NCI-H1436 treated with DMSO at 0.1 percent for 48 hours (cell line): ENCODE data around the gene PIGA.

Source experiments
- DNase-seq: peaks from one replicate; lab custom pipeline; 2025; lab: John Stamatoyannopoulos, UW

The PIGA gene

DNA sequence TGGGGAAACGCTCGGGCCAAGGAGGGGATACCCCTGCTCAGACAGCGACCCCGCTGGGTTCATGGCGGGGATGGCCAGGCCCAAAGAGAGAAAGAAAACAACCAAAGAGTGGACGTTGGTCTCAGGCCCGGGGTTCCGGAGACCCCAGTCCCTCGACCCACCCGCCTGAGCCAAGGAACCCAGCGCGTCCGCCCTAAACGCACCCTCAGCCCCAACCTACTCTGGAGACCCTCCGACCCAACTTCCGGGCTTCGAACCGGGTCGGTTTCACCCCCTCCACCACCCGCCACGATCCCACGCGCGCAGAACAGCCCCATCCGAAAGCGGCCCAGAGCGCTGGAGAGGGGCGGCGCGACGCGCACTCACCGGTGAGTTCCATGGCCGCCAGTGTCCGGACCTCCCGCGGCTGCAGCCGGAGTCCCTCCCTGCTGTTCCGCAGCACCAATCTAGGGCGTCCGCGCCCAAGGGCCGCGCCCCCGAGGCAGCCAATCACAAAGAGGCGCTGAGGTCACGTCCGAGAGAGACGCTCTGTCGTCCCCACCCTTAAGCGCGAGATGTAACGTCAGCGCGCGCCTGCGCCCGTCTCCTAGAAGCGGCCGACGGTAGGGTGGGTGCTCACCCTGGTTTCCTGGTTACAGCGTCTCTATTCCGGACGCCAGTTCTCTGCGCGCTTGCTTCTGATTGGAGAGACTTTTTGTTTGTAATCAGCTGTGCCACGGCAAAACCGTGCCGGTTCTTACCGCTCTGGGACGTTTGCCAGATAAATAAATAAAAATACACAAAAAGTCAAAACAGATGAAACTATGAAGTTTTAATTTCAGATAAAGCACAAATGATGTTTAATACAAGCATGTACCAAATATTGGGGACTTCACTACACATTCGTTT lies at the start of gene PIGA:
PIGA (minus strand) TSS at position 389 of the 888 bp plus-strand sequence. CDS start 3,593 bp downstream, outside the sequence.
- DNase-seq = peak; percentile 75

DNA sequence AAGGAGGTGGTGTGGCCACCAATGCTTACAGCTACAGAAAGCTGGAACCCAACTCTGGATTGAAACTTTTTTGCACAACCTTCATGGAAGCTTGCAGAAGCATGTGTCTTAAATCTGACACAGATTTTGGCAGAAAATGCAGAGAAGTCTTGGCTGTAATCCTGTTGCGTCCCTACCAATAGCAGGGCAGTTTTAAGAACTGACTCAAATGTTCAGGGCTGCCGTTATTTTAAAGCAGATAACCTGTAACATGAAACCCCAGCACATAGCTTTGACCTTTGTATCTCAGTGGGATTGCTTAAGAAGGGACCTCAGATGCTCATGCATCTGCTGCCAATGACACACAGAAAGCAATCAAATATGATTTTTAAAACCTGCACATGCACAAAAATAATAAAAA lies 49.0 kb upstream of the PIGA start, which contains the start of gene VEGFD:
VEGFD (minus strand) TSS at position 110 of the 400 bp plus-strand sequence. CDS start 467 bp downstream, outside the sequence.
- no peak for DNase-seq

DNA sequence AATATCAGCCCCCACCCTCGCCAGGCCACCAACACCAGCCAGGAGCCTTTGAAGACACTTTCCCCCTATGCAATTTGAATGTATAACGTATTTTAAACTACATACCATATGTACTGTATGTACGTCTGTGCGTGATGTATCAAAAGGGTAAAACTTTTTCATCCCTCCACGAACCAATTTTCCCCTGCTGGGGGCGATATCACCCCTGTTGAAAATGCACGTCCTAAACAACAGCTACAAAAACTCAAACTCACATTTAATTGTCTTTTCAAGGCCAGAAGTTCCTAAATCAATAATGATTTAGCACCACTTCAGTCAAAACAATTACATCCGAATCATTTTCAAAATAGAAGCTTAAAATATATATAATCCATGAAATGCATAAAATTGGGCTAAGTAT lies 47.5 kb upstream of the PIGA start:
- DNase-seq = no peak

- DNase-seq = no peak
Measured at GRCh38 chrX:15376956-15377355, 41.6 kb upstream of the PIGA start.

- no peak for DNase-seq
Measured at GRCh38 chrX:15373976-15374375, 38.7 kb upstream of the PIGA start.

DNA sequence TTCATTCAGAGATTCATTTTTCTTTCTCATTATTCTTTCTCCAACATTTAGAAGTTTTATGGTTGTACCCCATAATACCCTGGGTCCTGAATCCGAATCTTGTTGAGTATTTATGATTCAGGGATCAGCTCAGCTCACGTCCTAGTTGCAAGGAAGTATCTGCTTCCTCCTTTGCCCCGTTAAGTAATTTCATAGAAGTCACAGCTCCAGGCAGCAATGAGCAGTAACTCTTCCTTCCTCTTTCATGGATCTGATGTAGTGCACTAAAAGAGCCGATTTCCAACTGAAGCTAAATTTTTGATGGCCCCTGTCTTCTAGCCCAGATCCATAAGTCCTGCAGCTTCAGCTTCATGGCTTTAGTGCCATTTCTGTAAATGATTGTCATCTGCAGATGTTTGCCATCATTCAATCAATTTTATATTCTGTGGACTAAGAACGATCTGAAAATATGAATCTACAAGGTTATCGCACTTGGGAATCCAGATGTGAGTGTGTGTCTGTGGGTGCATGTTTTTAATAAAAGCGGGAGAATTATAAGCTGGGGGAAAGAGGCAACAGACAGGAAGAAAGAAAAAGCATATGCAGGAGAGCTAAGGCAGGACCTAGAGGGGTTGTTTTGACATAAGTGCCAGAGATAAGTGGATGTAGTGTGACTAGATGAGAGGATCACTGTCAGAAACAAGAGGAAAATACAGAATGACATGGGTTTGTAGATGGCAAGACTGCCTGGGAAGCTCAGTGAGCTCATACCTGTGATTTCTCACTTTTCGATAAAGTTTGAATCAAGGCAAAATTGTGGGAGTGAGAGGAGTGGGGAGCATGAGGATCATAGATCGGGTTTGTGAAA lies 31.4 kb upstream of the PIGA start:
- no peak for DNase-seq

- DNase-seq = no peak
Measured at GRCh38 chrX:15359701-15360100, 24.4 kb upstream of the PIGA start.

DNA sequence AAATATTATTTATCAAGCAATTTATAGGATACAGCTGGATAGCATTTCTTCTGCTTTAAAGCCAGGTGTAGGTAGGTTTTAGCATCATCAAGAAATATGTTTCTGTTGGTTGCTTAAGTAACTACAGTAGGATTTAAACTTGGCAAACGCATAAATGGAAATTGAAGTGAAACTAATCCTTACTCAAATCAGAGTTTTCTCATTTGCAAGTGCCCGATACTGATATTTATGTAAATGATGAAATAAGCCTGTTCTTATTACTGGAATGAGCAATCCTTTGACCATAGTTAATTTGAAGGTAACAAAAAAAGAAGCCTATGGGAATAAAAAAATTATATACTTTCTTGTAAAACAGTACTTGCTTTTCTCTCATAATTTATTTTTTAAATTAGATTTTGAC lies 23.2 kb upstream of the PIGA start:
- no peak for DNase-seq

DNA sequence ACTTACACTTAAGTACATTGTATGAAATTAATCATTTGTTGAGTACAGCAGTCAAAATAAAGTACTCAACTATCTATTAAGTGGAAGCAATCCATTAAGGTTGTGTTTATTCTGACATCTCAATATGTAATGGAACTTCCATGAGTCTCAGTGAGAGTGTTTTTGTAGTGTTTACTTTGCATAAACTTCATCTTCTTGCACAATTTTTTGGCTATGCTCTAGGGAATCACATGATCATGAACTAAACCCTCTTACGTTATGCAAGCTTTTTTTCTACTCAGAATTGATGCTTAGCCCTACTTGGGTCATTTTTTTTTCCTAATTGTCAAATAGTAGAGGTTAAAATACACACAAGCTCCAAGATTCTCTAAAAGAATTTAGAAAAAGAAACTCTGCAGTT lies 21.1 kb upstream of the PIGA start:
- DNase-seq = no peak

DNA sequence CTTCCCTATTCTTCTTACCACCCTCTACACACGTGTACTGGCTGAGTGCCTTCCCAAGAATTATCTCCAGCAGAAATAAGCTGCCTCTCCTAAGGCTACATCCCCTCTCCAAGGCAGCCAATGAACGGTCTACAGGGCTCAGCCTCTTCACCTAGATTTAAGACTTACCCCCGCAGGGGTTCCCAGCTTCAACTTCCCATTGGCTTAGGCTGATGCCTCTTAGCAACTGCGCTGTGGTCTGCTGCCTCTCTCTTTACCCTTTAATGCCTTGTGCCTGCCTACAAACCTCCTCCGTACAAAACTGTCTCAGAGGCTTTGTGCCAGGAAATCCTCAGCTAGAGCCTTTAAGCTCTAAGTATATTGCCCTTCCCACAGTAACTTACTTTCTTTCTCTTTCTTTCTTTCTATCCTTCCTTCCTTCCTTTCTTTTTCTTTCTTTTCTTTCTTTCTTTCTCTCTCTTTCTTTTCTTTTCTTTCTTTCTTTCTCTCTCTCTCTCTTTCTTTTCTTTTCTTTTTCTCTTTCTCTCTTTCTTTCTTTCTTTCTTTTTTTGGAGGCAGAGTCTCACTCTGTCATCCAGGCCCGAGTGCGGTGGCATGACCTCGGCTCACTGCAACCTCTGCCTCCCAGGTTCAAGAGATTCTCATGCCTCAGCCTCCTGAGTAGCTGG lies 15.1 kb upstream of the PIGA start:
- no peak for DNase-seq

DNA sequence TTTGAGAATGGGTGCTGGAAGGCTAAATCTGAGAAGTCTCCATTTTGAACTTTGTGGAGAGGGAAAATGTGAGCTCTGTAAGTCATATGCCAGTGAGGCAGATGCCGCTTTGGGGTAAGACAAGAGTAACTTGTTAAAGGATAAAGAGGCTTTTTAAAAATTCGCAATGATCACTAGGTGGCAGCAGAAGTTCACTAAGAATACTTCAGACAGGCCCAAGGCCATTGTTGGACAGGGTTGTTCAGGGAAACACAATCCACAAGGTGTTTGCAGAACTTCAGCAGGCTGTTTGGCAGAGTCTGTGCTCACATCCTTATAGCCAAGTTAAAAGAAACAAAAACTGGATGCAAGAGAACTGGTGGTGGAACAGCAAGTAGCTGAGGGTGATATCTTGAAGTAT lies 13.7 kb upstream of the PIGA start:
- no peak for DNase-seq

GRCh38 chrX:15345976-15346375 lies 10.7 kb upstream of the PIGA start:
- DNase-seq = no peak

DNA sequence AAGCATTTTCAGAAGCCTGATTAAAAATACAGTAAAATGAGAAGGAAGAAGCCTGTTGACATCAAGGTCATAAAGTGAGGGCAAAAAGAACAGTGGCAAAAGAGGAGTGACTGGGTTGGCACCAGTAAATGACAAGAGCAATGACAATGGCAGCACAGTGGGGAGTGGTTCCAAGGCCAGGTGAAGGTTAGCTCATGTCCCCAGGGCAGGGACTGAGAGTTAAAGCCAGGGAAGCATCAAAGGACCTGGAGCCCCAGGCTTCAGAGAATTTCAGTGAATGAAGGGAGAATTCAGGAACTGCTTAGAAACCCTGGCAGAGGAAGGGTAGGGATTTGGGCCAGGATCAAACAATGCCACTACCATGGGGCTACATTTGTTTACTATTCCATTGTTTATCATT lies 8.8 kb upstream of the PIGA start:
- no peak for DNase-seq

- DNase-seq = no peak
Measured at GRCh38 chrX:15343075-15343476, 7.8 kb upstream of the PIGA start.

DNA sequence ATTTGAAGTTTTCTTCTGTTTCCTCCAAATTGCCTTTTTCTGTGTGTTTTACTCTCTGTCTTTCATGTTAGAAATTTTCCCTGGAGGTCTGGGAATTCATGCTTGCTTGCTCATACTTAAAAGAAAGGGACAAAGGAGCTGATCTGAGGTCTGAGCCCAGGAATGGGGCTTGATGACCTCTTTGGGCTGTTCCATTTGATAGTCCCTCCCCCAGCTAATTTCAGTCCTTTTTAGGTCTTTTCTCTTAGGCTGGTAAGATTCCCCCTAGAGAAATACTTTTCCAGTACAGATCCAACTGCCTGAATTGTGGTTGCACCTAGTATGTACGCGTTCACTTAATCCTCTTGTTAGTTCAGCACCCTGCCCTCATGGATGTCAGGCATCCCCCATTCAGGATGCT lies 5.5 kb upstream of the PIGA start:
- no peak for DNase-seq

DNA sequence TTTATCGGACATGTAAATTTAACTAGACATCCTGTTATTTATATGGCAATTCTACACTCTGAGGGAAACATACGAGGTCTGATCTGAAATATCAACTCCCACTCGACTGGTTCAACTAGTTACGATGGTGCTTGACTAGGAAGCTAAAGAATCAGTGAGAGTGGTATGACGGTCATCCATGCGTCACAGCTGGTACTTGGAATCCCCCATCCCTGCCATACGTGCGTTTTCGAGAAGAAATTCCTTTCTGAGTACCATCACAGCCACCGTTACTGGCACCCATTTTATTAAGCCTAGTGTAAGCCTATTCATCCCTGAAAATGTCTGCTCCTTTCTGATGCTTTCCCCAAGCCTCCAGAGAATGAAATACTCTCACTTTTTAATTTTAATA lies 695 bp upstream of the PIGA start:
- no peak for DNase-seq

GRCh38 chrX:15334561-15334960 lies 762 bp downstream of the PIGA start:
- no peak for DNase-seq

DNA sequence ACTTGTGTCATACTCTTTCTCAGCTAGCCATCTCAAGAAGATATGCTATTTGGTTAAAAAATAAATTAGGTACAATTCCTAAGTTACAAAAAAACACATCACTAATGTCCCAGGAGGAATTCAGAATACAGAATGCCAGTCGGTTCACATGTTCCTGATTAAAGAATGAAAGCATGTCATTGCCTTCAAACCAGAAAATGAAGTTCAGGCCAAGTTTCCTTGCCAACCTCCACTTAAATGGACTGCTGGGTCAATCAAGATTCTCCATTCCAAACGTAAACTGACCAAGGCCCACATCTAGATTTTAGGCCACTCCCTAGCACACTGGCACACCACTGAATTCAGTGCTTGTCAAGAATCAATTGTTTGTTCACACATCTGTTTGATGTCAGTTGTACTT lies 6.5 kb downstream of the PIGA start:
- no peak for DNase-seq

DNA sequence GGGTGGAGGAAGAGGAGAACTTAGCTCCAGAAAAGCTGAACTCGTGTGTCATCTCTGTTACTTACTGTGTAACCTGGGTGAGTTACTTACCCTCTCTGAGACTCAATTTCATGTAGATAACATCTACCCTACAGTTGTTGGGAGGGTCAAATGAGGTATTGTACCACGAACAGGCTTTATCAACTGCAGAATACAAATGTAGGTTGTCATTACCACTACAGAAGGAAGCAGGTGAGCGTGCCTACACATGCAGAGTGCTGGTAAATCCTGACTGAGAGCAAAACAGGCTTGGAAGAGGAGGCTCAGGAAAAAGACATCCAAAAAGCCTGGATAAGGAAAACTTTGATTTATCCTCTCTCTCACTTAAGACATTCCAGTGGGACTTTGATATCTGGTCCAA lies 7.2 kb downstream of the PIGA start:
- no peak for DNase-seq

DNA sequence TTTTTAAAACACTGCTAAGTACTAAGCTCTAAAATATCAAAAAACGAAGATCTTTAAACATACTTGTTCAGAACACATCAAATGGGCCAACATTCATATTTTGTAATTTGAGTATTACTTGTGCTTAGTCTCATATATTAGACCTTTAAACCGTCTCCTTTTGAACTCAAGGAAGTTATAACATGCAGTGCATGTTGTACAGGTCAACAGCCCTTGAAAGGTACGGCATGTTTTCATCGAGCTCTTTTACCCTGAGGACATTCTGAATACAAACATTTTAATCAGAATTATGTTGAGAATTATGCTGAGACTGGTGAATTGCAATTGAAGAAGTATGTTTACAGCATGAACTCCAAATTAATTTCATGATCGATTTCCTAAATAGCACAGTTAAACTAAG lies 12.9 kb downstream of the PIGA start:
- no peak for DNase-seq

GRCh38 chrX:15322072-15322471 lies 13.3 kb downstream of the PIGA start:
- DNase-seq = no peak

DNA sequence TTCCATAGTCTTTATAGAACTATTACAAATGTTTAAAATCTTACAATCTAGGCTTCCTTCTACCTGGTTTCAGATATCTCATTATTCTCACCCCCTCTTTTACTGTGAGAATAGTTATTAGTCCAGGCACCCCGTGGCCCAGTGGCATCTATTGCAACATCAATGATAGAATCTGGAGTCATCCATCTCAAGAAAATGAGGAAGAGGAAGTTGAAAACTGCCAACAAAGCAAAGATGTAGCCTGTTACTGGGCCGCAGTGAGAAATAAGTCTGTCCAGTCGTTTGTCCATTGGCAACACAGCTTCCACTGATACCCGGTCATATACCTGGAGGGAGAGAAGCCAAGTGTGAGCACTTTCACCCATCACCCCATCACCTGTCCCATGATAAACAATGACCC lies 13.9 kb downstream of the PIGA start:
- no peak for DNase-seq

GRCh38 chrX:15320297-15320696 lies 15.0 kb downstream of the PIGA start:
- no peak for DNase-seq
